ENCODE data around the gene IPO4. TPM values are rescaled to one million over a fixed set of nuclear protein-coding genes. Genes with fewer than 3 reads are reported as not detected.

IPO4 gene
- total RNA-seq, 4 donors from 2014 or later, result 28.1 to 49.0 (median 31.3) TPM

GRCh38 chr14:24232645-24233537 lies 44.3 kb upstream of the IPO4 start, which contains the start of gene GMPR2:
Gene GMPR2, plus strand, starts transcription at chr14:24232929. Its CDS starts 325 bp downstream, at chr14:24233254.
- TF ChIP-seq CTCF (IDR thresholded peaks at IDR 0.05) (no peak), POLR2A (IDR thresholded peaks at IDR 0.05) (peak in 1 of 2 donors; percentile 11)
- intact Hi-C loops (cut with DNase I), result loop anchor here (10.0 kb wide), 1 partner anchor 202 kb away; no protein-coding TSS in a partner anchor
- WGBS, 2 donors, result 4 to 5% methylated on average over 30 to 37 of the region's 38 CpGs
- DNase-seq, result peak in 1 of 2 donors; percentile 73
- Histone ChIP-seq H3K9me3 (no peaks in the 10 kb centered on the region), H3K4me1 (peaks cover 18 to 28% of the 10 kb centered on the region in 2 donors), H3K27me3 (no peaks in the 10 kb centered on the region), H3K27ac (peak within 1 kb of the TSS; percentile 64 to 91 (median 85)), H3K4me3 (replicated peaks in 1 of 3) (peak within 1 kb of the TSS; percentile 56 to 92 (median 78)), H3K36me3 (peaks cover 19 to 24% of the 10 kb centered on the region in 2 donors)

DNA sequence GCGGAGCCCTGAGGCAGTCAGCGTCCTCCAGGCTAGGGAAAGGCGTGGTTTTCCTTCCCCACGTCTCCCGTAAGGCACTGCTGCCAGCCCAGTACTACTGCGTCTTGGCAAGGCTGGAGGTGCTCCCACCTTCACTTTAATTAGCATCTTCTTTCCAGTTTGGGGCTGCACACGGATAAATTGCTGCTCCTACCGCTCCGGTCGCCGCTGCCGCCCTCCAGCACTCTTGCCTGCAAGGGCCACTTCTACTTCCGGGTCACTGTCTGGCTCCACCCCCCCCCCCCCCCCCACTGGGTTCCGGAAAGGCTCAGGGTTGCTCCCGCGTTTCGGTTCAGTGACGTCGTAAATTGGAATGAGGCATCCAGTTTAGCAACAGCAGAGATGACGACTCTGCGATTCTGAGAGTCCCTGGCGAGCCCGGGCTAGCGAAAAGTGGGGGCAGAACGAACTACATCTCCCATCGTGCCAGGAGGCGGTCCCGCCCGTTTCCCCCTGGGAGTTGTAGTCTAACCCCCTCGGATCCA lies 43.6 kb upstream of the IPO4 start, which contains the start of gene NEDD8:
Gene NEDD8 (minus strand): TSS at position 247 of the 524 bp plus-strand sequence. CDS start 100 bp downstream, at position 147.
- DNase-seq, result peak; percentile 89 to 91
- TF ChIP-seq POLR2A (IDR thresholded peaks at IDR 0.05) (peak in 1 of 2 donors; percentile 51), CTCF (IDR thresholded peaks at IDR 0.05) (peak in 1 of 6 experiments; percentile 5)
- Histone ChIP-seq H3K4me1 (peaks cover 18 to 28% of the 10 kb centered on the region in 2 donors), H3K9me3 (no peaks in the 10 kb centered on the region), H3K4me3 (replicated peaks in 1 of 3) (peak within 1 kb of the TSS; percentile 56 to 92 (median 78)), H3K27ac (peak within 1 kb of the TSS; percentile 64 to 91 (median 85)), H3K27me3 (no peaks in the 10 kb centered on the region), H3K36me3 (peaks cover 16 to 17% of the 10 kb centered on the region in 2 donors)
- intact Hi-C loops (cut with DNase I), result loop anchor here (10.0 kb wide), 1 partner anchor 203 kb away; no protein-coding TSS in a partner anchor
- 0 to 1% methylated on average over 20 of the region's 30 CpGs for WGBS, 2 donors

DNA sequence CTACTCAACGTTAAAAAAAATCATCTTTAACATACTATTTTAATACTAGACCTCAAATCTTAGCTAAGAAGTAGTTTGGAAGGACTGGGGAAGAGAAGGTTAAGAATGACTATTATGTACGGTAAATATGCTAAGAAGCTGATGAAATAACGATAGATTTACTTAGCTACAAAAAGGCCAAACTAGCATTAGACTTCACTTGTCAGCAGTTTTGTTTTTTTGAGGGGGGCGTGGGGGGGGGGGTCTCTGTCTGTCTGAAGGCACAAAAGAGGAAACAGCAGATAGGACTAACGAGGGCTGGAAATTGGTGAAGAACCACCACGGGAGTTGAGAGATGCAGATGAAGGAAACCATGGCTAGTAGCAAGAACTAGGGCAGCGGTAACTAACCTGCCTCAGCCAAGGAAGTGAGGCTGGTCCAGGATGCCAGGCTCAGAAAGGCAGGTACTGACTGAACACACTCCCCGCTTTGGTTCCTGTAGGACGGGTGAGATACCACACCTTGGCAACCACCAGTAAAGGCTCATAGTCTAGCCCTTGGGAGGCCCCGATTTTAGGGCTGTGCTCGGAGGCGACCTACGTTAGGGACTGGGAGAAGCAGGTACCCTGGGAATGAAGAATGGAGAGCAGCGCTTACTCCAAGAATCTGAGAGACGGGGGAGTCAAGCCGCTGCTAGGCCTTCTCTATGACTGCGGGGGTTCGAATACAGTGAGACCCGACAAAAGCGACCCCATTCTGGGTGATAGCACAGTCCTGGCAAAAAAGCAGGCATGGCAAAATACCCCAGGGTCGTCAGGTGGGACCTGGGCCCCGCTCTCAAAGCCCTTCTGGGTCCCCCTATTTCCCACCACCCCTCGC lies 42.9 kb upstream of the IPO4 start:
- intact Hi-C loops (cut with DNase I), result loop anchor here (10.0 kb wide), 1 partner anchor 203 kb away; no protein-coding TSS in a partner anchor
- H3K4me1 ChIP-seq, result peaks cover 18 to 28% of the 10 kb centered on the region in 2 donors
- TF ChIP-seq CTCF (IDR thresholded peaks at IDR 0.05), result no peak
- TF ChIP-seq POLR2A (IDR thresholded peaks at IDR 0.05), result no peak
- H3K27me3 ChIP-seq, result no peaks in the 10 kb centered on the region
- H3K9me3 ChIP-seq, result no peaks in the 10 kb centered on the region
- H3K4me3 ChIP-seq (replicated peaks in 1 of 3), result peak overlapping the region; percentile 56 to 92 (median 78)
- peaks cover 9 to 10% of the 10 kb centered on the region in 2 donors for H3K36me3 ChIP-seq
- DNase-seq, result no peak
- 12 to 19% methylated on average over 16 to 23 of the region's 23 CpGs for WGBS, 2 donors
- peak overlapping the region; percentile 64 to 91 (median 85) for H3K27ac ChIP-seq

DNA sequence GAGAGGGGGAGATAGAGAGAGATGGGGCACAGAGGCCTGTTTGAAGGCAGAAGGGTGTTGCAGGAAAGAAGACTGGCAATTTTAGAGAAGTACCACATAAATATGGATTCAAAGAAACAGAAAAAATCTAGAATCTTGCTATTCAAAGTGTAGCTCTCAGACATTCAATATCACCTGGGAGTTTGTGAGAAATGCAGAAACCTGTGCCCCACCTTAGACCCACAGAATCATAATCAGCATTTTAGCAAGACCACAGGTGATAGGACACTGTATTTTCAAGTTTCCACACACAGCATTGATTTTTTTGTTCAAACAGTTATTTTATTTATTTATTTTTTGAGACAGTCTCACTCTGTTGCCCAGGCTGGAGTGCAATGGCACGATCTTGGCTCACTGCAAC lies 40.3 kb upstream of the IPO4 start:
- H3K9me3 ChIP-seq, result no peaks in the 10 kb centered on the region
- no peaks in the 10 kb centered on the region for H3K27me3 ChIP-seq
- no peak for DNase-seq
- 0 to 59% methylated on average over 1 of the region's 1 CpG for WGBS, 2 donors
- no peak overlapping the region for H3K27ac ChIP-seq
- no peak for TF ChIP-seq POLR2A (IDR thresholded peaks at IDR 0.05)
- no peak for TF ChIP-seq CTCF (IDR thresholded peaks at IDR 0.05)
- H3K4me1 ChIP-seq, result peaks cover 24 to 35% of the 10 kb centered on the region in 2 donors
- H3K4me3 ChIP-seq (replicated peaks in 1 of 3), result no peak overlapping the region
- H3K36me3 ChIP-seq, result no peaks in the 10 kb centered on the region
- intact Hi-C loops (cut with DNase I), result no loop called here
